ENCODE data around the gene DNAJC18.

The DNAJC18 gene

GRCh38 chr5:139458580-139459407, 19.5 kb upstream of the DNAJC18 start:
- ATAC-seq = peak; percentile 45; the same call in 2 of the 3 replicates
- no peak for TF ChIP-seq ISL1 (CRISPR knock-in tag; IDR thresholded peaks at IDR 0.05)
- no peak for TF ChIP-seq ESRRG (CRISPR knock-in tag; IDR thresholded peaks at IDR 0.05)
- no peak for TF ChIP-seq ZNF8 (CRISPR knock-in tag; IDR thresholded peaks at IDR 0.05)
- TF ChIP-seq CREB5 (CRISPR knock-in tag; IDR thresholded peaks at IDR 0.05; ENCODE audit: low read depth) = no peak
- no peak for TF ChIP-seq CSRNP3 (CRISPR knock-in tag; IDR thresholded peaks at IDR 0.05)
- no peak for TF ChIP-seq RARB (CRISPR knock-in tag; IDR thresholded peaks at IDR 0.05)
- TF ChIP-seq ZNF565 (CRISPR knock-in tag; conservative IDR thresholded peaks at IDR 0.05; ENCODE audit: low read depth) = no peak
- no peak for TF ChIP-seq ARNTL (CRISPR knock-in tag; IDR thresholded peaks at IDR 0.05; ENCODE audit: borderline replicate concordance, low read depth)
- TF ChIP-seq OSR1 (CRISPR knock-in tag; IDR thresholded peaks at IDR 0.05) = no peak
- no peak for TF ChIP-seq BACH2 (CRISPR knock-in tag; IDR thresholded peaks at IDR 0.05; ENCODE audit: borderline replicate concordance)
- no peak for TF ChIP-seq ZNF70 (CRISPR knock-in tag; IDR thresholded peaks at IDR 0.05)
- TF ChIP-seq ZC3H10 (CRISPR knock-in tag; IDR thresholded peaks at IDR 0.05) = no peak
- TF ChIP-seq POU6F1 (CRISPR knock-in tag; IDR thresholded peaks at IDR 0.05; ENCODE audit: borderline replicate concordance, low read depth) = no peak
- TF ChIP-seq ZFP30 (CRISPR knock-in tag; IDR thresholded peaks at IDR 0.05) = no peak
- TF ChIP-seq TOX (CRISPR knock-in tag; IDR thresholded peaks at IDR 0.05; ENCODE audit: borderline replicate concordance) = no peak
- no peak for TF ChIP-seq PPARA (CRISPR knock-in tag; IDR thresholded peaks at IDR 0.05; ENCODE audit: borderline replicate concordance)
- TF ChIP-seq CSDC2 (CRISPR knock-in tag; IDR thresholded peaks at IDR 0.05) = no peak
- TF ChIP-seq TSHZ2 (CRISPR knock-in tag; IDR thresholded peaks at IDR 0.05) = no peak
- no peak for TF ChIP-seq ZFP3 (CRISPR knock-in tag; IDR thresholded peaks at IDR 0.05)

- TF ChIP-seq ESRRG (CRISPR knock-in tag; IDR thresholded peaks at IDR 0.05) (no peak), TCF4 (CRISPR knock-in tag; IDR thresholded peaks at IDR 0.05; ENCODE audit: borderline replicate concordance) (no peak), GLIS3 (CRISPR knock-in tag; IDR thresholded peaks at IDR 0.05) (no peak), OSR1 (CRISPR knock-in tag; IDR thresholded peaks at IDR 0.05) (no peak), BACH2 (CRISPR knock-in tag; IDR thresholded peaks at IDR 0.05; ENCODE audit: borderline replicate concordance) (no peak)
- no peak for ATAC-seq
Observed at GRCh38 chr5:139457653-139458306, 18.5 kb upstream of the DNAJC18 start.

- ATAC-seq = no peak
- TF ChIP-seq ZC3H10 (CRISPR knock-in tag; IDR thresholded peaks at IDR 0.05) (no peak), POU6F1 (CRISPR knock-in tag; IDR thresholded peaks at IDR 0.05; ENCODE audit: borderline replicate concordance, low read depth) (no peak), ESRRG (CRISPR knock-in tag; IDR thresholded peaks at IDR 0.05) (no peak), TSHZ2 (CRISPR knock-in tag; IDR thresholded peaks at IDR 0.05) (no peak), RARB (CRISPR knock-in tag; IDR thresholded peaks at IDR 0.05) (no peak), ARNTL (CRISPR knock-in tag; IDR thresholded peaks at IDR 0.05; ENCODE audit: borderline replicate concordance, low read depth) (no peak), SNAI2 (CRISPR knock-in tag; IDR thresholded peaks at IDR 0.05) (no peak), BACH2 (CRISPR knock-in tag; IDR thresholded peaks at IDR 0.05; ENCODE audit: borderline replicate concordance) (no peak), ZNF565 (CRISPR knock-in tag; conservative IDR thresholded peaks at IDR 0.05; ENCODE audit: low read depth) (no peak), OSR1 (CRISPR knock-in tag; IDR thresholded peaks at IDR 0.05) (no peak), TOX (CRISPR knock-in tag; IDR thresholded peaks at IDR 0.05; ENCODE audit: borderline replicate concordance) (no peak), TCF4 (CRISPR knock-in tag; IDR thresholded peaks at IDR 0.05; ENCODE audit: borderline replicate concordance) (no peak), CREB5 (CRISPR knock-in tag; IDR thresholded peaks at IDR 0.05; ENCODE audit: low read depth) (no peak)
Observed at GRCh38 chr5:139457241-139457640, 17.9 kb upstream of the DNAJC18 start.
